PC-9 (cell line): ENCODE measurements around the gene DLG2. TPM values are rescaled to one million over a fixed set of nuclear protein-coding genes. Genes with fewer than 3 reads are reported as not detected.

Experiments used
- BruUV-seq: library from RNA; stranded (reverse); fragments of 400-500 nt; replicated peaks from 2 replicates; lab custom pipeline; 2021; lab: Mats Ljungman, UMichigan
- CTCF ChIA-PET: fragments of 300-600 bp; sonication (Branson Sonifier 250); formaldehyde crosslinking; loops from one replicate; lab custom pipeline; 2022; ENCODE audit warnings: antibody characterized with exemption; lab: Charles Lee
- POLR2A ChIA-PET: fragments of 300-600 bp; sonication (Branson Sonifier 250); formaldehyde crosslinking; loops from one replicate; lab custom pipeline; 2022; ENCODE audit warnings: antibody characterized with exemption; ENCODE audit not compliant: unreplicated experiment; lab: Charles Lee
- DNase-seq, 2 experiments: peaks; one replicate each; pipeline versions ENCODE4 v3.0.0 to v3.0.0-alpha.2; 2015 to 2022; ENCODE audit warnings: mixed read lengths in 1 of 2
- H2AFZ ChIP-seq: fragments of 200-600 bp; sonication (generic); 2 replicates; pipeline ENCODE4 v1.8.1; 2017; ENCODE audit warnings: antibody characterized with exemption
- H3F3A ChIP-seq: fragments of 200-600 bp; sonication (generic); 2 replicates; pipeline ENCODE4 v1.8.1; 2017; ENCODE audit warnings: antibody characterized with exemption, mild to moderate bottlenecking, low read depth; ENCODE audit not compliant: insufficient read depth
- H3K27ac ChIP-seq: fragments of 200-600 bp; sonication (generic); 2 replicates; pipeline ENCODE4 v1.6.1; 2016; ENCODE audit warnings: mixed run types
- H3K27me3 ChIP-seq: fragments of 200-600 bp; sonication (generic); 2 replicates; pipeline ENCODE4 v1.6.1; 2016; ENCODE audit warnings: low read depth, mixed run types; ENCODE audit not compliant: insufficient read depth
- H3K36me3 ChIP-seq: fragments of 200-600 bp; sonication (generic); 2 replicates; pipeline ENCODE4 v1.6.1; 2016; ENCODE audit warnings: low read depth, mixed run types
- H3K4me1 ChIP-seq: fragments of 200-600 bp; sonication (generic); replicated peaks from 2 replicates; pipeline ENCODE4 v1.6.1; 2016; ENCODE audit warnings: mixed run types; ENCODE audit not compliant: insufficient read depth
- H3K4me2 ChIP-seq: fragments of 200-600 bp; sonication (generic); 2 replicates; pipeline ENCODE4 v1.6.1; 2017; ENCODE audit warnings: mixed run types
- H3K4me3 ChIP-seq: fragments of 200-600 bp; sonication (generic); 2 replicates; pipeline ENCODE4 v1.6.1; 2016; ENCODE audit warnings: mixed run types
- H3K79me2 ChIP-seq: fragments of 200-600 bp; sonication (generic); 2 replicates; pipeline ENCODE4 v1.6.1; 2017; ENCODE audit warnings: low read depth, mixed run types
- H3K9me2 ChIP-seq: fragments of 200-600 bp; sonication (generic); 2 replicates; pipeline ENCODE4 v1.8.1; 2017; ENCODE audit warnings: mild to moderate bottlenecking; ENCODE audit not compliant: insufficient read depth
- H3K9me3 ChIP-seq: fragments of 200-600 bp; sonication (generic); 2 replicates; pipeline ENCODE4 v1.8.1; 2016; ENCODE audit warnings: low read depth; ENCODE audit not compliant: insufficient read depth
- H4K20me1 ChIP-seq: fragments of 200-600 bp; sonication (generic); 2 replicates; pipeline ENCODE4 v1.8.1; 2017; ENCODE audit not compliant: insufficient read depth
- EZH2 ChIP-seq: fragments of 200-600 bp; sonication (generic); IDR thresholded peaks from 2 replicates; pipeline ENCODE4 v1.8.0; 2017; ENCODE audit warnings: antibody characterized with exemption, low read depth
- intact Hi-C: fragments of 100-400 bp; cut with micrococcal nuclease; formaldehyde crosslinking; loops from one replicate; pipeline ENCODE4 v1.10.0; 2022; ENCODE audit not compliant: unreplicated experiment
- total RNA-seq: library from RNA; stranded (reverse); gene quantifications from 2 replicates; pipeline ENCODE4 v1.2.3, GENCODE V29; 2021
- TF ChIP-seq, protein P1 (sequence below): fragments of 200-600 bp; sonication (generic); conservative IDR thresholded peaks from 2 replicates; pipeline ENCODE4 v1.6.1; 2017; ENCODE audit warnings: mixed run types, antibody characterized with exemption, mild to moderate bottlenecking, moderate library complexity

Gene DLG2
- total RNA-seq, 1 experiment from 2014 or later = 6.4 TPM

DNA sequence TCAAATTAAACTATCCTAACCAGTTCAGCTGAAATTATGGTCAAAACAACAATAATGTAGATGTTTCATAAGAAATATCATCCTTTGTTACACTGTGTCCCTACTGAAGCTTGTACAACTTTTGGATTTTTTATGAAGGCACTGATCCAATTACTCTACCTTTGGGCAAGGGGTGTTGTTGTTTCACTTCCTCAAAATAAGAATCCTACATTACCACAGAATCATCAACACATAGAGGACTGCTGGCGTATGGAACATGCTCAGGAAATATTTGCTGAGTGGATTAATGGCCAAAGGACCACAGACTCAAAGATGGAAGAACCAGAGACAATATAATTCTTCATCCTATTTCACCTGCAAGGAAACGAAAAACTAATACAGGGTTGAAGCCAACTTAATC, 1433.4 kb downstream of the DLG2 start:
- no peak for DNase-seq
- TF ChIP-seq EZH2 = no peak
- TF ChIP-seq, protein P1, sequence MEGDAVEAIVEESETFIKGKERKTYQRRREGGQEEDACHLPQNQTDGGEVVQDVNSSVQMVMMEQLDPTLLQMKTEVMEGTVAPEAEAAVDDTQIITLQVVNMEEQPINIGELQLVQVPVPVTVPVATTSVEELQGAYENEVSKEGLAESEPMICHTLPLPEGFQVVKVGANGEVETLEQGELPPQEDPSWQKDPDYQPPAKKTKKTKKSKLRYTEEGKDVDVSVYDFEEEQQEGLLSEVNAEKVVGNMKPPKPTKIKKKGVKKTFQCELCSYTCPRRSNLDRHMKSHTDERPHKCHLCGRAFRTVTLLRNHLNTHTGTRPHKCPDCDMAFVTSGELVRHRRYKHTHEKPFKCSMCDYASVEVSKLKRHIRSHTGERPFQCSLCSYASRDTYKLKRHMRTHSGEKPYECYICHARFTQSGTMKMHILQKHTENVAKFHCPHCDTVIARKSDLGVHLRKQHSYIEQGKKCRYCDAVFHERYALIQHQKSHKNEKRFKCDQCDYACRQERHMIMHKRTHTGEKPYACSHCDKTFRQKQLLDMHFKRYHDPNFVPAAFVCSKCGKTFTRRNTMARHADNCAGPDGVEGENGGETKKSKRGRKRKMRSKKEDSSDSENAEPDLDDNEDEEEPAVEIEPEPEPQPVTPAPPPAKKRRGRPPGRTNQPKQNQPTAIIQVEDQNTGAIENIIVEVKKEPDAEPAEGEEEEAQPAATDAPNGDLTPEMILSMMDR = no peak
- no peaks in the 10 kb centered on the region for H3F3A ChIP-seq
- intact Hi-C loops = no loop called here
- no peaks in the 10 kb centered on the region for H3K4me1 ChIP-seq
- no peaks in the 10 kb centered on the region for H3K36me3 ChIP-seq
- ChIA-PET POLR2A (no interaction called here), CTCF (no interaction called here)
- no peaks in the 10 kb centered on the region for H4K20me1 ChIP-seq
- peaks cover 5% of the 10 kb centered on the region; the same call in 1 of the 2 replicates for H3K27me3 ChIP-seq
- no peaks in the 10 kb centered on the region for H3K9me3 ChIP-seq
- H3K9me2 ChIP-seq = no peaks in the 10 kb centered on the region
- H2AFZ ChIP-seq = no peak overlapping the region
- no peaks in the 10 kb centered on the region for H3K79me2 ChIP-seq
- H3K27ac ChIP-seq = no peak overlapping the region
- BruUV-seq = no TSS peak
- no peak overlapping the region for H3K4me2 ChIP-seq
- no peak overlapping the region for H3K4me3 ChIP-seq

DNA sequence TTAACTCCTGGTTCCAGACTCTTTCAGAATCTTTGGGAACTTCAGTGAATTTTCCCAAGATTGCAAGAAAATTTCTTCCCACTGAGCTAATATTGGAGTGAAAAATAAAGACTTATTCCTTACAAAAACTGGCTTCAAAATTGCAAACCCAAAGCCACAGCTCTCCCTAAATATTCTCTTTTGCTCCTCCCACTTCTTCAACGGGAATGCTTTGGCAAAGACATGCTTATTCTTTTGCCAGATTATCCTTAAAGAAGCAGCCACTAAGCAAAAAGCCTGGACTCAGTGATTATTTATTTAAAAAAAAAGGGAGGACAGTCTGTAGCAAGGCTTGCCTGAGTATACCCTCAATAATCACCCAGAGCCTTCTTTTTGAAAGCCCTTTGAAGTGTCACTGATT, 1438.6 kb downstream of the DLG2 start:
- Histone ChIP-seq H3K9me2 (no peaks in the 10 kb centered on the region), H3K9me3 (no peaks in the 10 kb centered on the region), H3K27ac (no peak overlapping the region), H2AFZ (no peak overlapping the region), H3K79me2 (no peaks in the 10 kb centered on the region), H3K4me3 (no peak overlapping the region), H3K36me3 (no peaks in the 10 kb centered on the region), H3F3A (no peaks in the 10 kb centered on the region), H4K20me1 (no peaks in the 10 kb centered on the region), H3K4me1 (no peaks in the 10 kb centered on the region), H3K27me3 (peaks cover 5% of the 10 kb centered on the region; the same call in 1 of the 2 replicates), H3K4me2 (no peak overlapping the region)
- CTCF ChIA-PET = no interaction called here
- no peak for TF ChIP-seq EZH2
- TF ChIP-seq, protein P1 = no peak
- intact Hi-C loops = no loop called here
- POLR2A ChIA-PET = no interaction called here
- no peak for DNase-seq
- BruUV-seq = no TSS peak

DNA sequence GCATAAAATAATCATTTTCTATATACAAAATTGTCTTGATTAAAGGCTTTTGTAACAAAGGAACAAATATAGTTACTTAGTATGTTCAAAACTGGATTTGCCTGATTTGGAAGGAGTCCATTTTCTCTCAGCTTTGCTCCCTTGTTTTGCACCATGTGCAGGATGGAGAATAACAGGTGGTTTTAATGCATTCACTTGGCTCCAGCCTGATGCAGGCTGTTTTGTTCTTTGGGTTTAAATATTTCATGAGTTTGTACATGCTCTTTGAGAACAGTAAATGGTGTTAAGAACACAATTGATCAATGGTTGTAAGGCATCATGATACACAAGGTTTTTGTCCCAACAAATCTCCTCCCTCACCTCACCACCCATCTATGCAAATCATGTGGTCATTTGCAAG, 1454.1 kb downstream of the DLG2 start:
- H3K4me2 ChIP-seq = no peak overlapping the region
- no peaks in the 10 kb centered on the region for H3K27me3 ChIP-seq
- BruUV-seq = no TSS peak
- no peaks in the 10 kb centered on the region for H3K9me3 ChIP-seq
- POLR2A ChIA-PET = interaction anchor here (0.7 kb wide), 1 partner anchor 41 kb away, joined by 8 read pairs; no protein-coding TSS in a partner anchor
- H3K9me2 ChIP-seq = no peaks in the 10 kb centered on the region
- no peaks in the 10 kb centered on the region for H3F3A ChIP-seq
- DNase-seq = no peak
- TF ChIP-seq, protein P1 = no peak
- H3K27ac ChIP-seq = no peak overlapping the region
- no peaks in the 10 kb centered on the region for H3K79me2 ChIP-seq
- no peak overlapping the region for H2AFZ ChIP-seq
- H4K20me1 ChIP-seq = no peaks in the 10 kb centered on the region
- CTCF ChIA-PET = interaction anchor here (0.6 kb wide), 1 partner anchor 9 kb away, joined by 11 read pairs; no protein-coding TSS in a partner anchor
- no peaks in the 10 kb centered on the region for H3K4me1 ChIP-seq
- intact Hi-C loops = no loop called here
- no peaks in the 10 kb centered on the region for H3K36me3 ChIP-seq
- no peak overlapping the region for H3K4me3 ChIP-seq
